Dermis microvascular lymphatic vessel endothelial cell (primary cell): Measurements from ENCODE around the gene COX10. TPM values are rescaled to one million over a fixed set of nuclear protein-coding genes. Genes with fewer than 3 reads are reported as not detected.
"Not testable (repeated sequence)": the region's sequence is repeated elsewhere in the genome, so short reads cannot be mapped to it uniquely, and the experiment has no call there.

Experiments
- DNase-seq, 2 donors: peaks; one replicate each; pipeline versions ENCODE4 v3.0.0 to v3.0.0-alpha.2; 2010; ENCODE audit warnings: low read depth in 2 of 2
- total RNA-seq: library from RNA; depleted of rRNA; stranded (reverse); fragments of >200 nt; gene quantifications from 2 replicates; pipeline ENCODE4 v1.2.1, GENCODE V29; 2014

The COX10 gene
- 8.3 and 13.3 TPM in 2 replicates for total RNA-seq

- peak; percentile 43 to 82 for DNase-seq
Measured at GRCh38 chr17:14069251-14070021, at the start of gene COX10. Gene COX10 (plus strand): TSS chr17:14069504. CDS start chr17:14069606, 102 bp downstream.

DNA sequence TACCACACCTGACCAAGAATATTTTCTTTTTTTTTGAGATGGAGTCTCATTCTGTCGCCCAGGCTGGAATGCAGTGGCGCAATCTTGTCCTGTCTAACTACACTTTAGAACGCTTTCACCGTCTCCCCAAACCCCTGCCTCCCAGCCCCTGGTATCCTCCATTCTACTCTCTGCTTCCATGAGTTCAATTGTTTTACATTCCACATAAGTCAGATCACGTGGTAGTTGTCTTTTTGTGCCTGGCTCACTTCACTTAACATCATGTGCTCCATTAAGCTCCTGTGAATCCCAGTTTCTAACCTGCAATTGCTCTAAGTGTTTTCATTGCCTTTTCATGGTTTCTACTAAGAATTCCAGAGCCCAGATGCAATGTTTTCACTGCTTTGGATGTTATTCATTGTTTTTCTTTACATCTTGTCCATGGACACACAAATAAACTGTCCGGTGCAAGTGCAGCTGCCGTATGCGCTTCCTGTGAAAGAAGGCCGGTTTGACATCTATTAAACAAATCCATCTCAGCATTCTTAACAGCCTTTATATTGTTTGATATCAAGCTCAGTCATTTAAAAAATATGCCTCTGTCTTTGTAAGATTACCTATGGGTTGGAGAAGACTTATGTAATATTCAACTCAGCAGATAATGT, 47.5 kb upstream of the COX10 start:
- not testable (repeated sequence) for DNase-seq

- not testable (repeated sequence) for DNase-seq
Measured at GRCh38 chr17:14029755-14030154, 39.5 kb upstream of the COX10 start.

GRCh38 chr17:14032234-14032633, 37.1 kb upstream of the COX10 start:
- no peak for DNase-seq

GRCh38 chr17:14033166-14033565, 36.1 kb upstream of the COX10 start:
- DNase-seq, result no peak

DNA sequence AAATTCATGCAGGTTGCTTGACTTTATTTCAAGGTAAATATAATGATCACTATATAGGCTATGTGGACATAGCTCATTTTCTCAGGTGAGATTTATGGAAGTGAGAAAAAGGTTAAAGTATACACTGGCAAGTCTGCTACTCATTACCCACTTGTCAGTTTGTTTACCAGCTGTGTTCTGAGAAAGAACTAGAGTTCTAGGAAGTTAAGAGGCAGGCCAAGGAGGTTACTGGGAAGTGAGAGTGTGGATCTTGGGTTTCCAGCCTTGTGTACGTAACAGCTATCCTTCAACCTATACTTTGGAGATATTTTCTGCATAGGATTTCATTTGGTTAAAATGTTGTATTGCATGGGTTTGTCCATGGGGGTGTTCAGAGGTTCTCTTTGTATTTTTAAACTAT, 31.9 kb upstream of the COX10 start:
- DNase-seq, result no peak

DNA sequence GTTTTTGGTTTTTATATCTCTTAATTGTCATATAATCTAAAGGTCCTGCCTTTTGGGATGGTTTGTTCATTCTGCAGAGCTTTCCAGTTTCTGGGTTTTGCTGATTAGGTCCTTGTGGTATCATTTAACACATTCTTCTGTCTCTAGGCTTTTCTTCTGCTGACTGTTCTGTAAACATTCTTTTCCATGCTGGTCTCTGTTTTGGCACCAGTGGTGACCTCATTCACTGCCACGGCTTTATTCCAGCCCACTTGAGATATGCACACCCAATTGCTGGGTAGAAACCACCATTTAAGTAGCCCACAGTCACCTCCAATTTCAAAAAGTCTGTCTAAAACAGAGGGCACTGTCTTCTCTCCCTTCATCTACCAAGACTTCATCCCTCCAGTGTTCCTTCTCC, 31.1 kb upstream of the COX10 start:
- no peak for DNase-seq

- no peak for DNase-seq
Measured at GRCh38 chr17:14042411-14042810, 26.9 kb upstream of the COX10 start.

DNA sequence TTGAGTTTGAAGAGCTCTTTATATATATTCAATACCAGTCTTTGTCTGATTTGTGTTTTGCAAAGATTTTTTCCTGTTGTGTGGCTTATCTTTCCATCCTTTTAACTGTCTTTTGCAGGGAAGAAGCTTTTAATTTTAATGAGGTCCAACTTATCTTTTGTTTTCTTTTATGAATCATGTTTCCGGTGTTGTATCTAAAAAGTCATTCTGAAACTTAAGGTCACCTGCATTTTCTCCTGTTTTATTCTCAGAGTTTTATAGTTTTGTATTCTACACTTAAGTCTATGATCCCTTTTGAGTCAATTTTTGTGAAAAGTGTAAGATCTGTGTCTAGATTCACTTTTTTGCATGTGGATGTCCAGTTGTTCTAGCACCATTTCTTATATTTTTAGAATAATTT, 24.6 kb upstream of the COX10 start:
- peak in 1 of 2 donors; percentile 6 for DNase-seq

- DNase-seq, result no peak
Measured at GRCh38 chr17:14046978-14047377, 22.3 kb upstream of the COX10 start.

GRCh38 chr17:14047591-14047990, 21.7 kb upstream of the COX10 start:
- no peak for DNase-seq

DNA sequence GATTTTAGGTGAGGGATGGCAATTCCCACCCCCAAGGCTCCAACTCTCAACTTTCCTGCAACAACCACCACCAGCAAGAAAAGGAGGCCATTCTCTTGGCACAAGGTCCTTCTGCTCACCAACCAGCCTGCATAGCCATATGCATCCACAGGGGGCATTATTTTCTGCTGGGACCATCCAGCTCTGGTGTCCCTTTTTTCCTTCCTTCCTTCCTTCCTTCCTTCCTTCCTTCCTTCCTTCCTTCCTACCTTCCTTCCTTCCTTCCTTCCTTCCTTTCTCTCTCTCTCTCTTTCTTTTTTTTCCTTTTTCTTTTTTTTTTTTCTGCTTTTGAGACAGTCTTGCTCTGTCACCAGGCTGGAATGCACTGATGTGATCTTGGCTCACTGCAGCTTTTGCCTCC, 21.1 kb upstream of the COX10 start:
- no peak for DNase-seq

DNA sequence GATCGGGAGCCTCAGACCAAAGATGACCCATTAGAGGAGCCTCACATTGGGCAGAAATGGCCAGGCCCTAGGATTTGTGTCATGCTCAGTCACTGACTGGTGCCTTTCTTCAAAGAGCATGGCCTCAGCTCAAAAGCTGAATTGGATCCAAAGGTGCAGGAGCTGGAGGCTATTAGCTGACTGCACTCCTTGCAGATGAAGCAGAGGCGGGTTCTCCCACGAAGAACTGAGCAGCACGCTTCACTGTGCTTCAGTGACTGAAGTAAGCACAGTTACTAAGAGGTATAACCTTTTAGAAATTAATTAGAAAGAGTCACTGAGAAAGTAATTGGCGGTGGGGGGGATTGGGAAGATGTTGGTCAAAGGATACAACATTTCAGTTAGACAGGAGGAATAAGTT, 18.7 kb upstream of the COX10 start:
- DNase-seq, result no peak

GRCh38 chr17:14051692-14052091, 17.6 kb upstream of the COX10 start:
- no peak for DNase-seq

- DNase-seq, result no peak
Measured at GRCh38 chr17:14052886-14053615, 16.3 kb upstream of the COX10 start.

DNA sequence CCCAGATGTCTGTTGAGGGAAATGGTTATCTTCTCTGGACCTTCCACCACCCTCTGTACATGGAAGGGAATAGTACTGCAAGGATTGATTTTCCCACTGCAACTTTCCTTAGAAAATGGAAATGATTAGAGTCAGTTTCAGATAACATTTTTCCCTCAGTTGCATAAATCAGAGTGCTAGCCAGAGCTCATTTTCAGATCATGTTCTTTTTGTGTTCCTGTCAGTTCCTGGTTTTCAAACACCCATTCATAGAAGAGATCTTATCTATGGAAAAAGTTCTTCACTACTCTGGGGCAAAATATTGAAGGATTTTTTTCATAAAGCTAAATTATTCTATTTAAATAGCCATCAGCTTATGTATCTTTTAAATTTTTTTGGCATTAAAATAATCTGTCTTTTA, 11.7 kb upstream of the COX10 start:
- DNase-seq, result peak; percentile 9 to 14

DNA sequence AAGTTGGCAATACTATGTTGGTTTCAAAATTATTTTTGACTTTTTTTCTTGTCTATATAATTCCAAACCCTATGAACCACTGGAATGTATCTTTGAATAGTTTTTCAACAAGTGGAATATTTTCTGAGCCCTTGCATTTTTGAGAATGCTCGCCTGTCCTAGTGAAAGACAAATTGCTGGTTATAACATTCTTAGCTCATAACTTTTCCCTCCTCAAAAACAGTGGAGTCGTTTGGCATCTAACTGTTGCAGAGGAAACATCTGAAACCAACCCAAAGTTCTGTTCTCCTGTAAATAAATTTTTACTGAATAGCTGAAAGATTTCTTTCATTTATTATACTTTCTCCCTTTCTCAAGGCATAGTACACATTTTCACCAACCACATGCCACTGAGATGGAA, 11.3 kb upstream of the COX10 start:
- DNase-seq, result no peak

- DNase-seq, result no peak
Measured at GRCh38 chr17:14060706-14061105, 8.6 kb upstream of the COX10 start.

GRCh38 chr17:14061666-14062560, 7.4 kb upstream of the COX10 start:
- peak in 1 of 2 donors; percentile 74 for DNase-seq

- DNase-seq, result no peak
Measured at GRCh38 chr17:14067347-14067746, 2.0 kb upstream of the COX10 start.

DNA sequence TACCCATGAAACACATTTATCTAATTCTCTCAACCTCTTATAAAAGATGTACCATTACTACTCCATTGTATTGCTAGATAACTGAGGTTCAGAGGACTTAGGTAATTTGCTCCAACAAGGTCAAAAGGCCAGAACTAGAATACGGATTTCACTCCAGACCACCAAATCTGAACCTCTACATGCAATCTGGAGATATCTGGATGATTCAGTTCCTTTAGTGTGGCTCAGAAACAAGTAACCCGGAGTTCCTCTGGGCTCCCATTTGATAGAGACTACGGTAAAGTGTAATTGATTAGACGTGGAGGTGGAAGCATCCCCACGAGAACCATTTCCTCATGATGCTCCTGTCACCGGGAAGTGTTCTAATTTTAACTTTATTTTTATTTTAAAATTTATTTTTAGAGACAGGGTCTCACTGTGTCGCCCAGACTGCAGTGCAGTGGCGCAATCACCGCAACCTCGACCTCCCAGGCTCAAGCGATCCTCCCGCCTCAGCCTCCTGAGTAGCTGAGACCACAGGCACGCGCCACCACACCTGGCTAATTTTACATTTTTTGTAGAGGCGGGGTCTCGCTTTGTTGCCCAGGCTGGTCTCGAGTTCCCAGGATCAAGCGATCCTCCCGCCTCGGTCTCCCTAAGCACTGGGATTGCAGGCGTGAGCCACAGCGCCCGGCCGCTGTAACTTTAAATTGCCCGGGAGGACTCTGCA, 608 bp upstream of the COX10 start:
- DNase-seq, result no peak
